ENCODE data around the gene IKZF1. TPM values are rescaled to one million over a fixed set of nuclear protein-coding genes. Genes with fewer than 3 reads are reported as not detected.

Gene IKZF1
- total RNA-seq, 1 donor from 2014 or later: 44.9 TPM

DNA sequence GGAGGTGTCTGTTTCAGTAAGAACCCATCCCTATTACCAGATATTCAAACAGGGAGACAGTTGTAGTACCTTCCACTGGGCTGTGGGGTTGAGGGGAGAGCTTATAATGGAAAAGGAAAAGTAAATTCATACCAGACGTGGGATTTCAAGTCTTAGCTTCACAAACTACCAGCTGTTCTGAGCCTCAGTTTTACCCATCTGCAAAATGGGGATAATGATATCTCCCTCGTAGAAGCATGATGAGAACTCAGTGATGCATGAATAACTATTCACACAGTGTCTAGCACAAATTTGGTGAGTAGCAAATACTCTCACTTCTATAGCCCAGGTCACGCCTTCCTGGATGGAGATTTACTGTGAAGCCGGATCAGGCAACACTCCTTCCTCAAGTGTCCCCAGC is 29.1 kb upstream of the IKZF1 start:
- H3K4me3 ChIP-seq: no peak overlapping the region
- H3K27ac ChIP-seq: no peak overlapping the region
- H3K9me3 ChIP-seq: no peaks in the 10 kb centered on the region
- no peaks in the 10 kb centered on the region for H3K27me3 ChIP-seq
- no peaks in the 10 kb centered on the region for H3K36me3 ChIP-seq
- intact Hi-C loops (cut with DNase I): no loop called here
- no peaks in the 10 kb centered on the region for H3K4me1 ChIP-seq
- DNase-seq (ENCODE audit: extremely low spot score in 2 of 2): no peak
- no peak for TF ChIP-seq POLR2A (IDR thresholded peaks at IDR 0.05)
- no peak for TF ChIP-seq POLR2AphosphoS5 (IDR thresholded peaks at IDR 0.05; ENCODE audit: insufficient read depth in 1 of 2, low read depth in 1 of 2)
- no peak for TF ChIP-seq CTCF (IDR thresholded peaks at IDR 0.05)

DNA sequence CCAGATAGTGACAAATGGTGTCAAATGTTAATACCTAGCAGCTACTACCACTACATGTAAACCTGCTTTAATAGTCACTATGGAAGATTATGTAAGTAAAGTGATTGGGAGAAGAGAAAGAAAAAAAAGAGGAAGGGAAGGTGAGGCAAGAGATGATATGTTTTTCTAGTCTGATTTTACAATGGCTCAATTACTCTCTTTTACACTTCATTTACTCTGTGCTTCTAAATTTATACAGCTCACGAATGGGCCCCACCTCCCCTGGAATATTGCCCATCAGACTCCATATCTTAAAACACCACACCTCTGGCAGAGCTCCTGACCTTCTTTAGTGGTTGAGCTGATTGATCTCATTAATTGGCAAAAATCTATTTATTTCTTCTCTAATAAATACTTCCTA is 28.0 kb upstream of the IKZF1 start:
- no peak for DNase-seq (ENCODE audit: extremely low spot score in 2 of 2)
- no peak overlapping the region for H3K27ac ChIP-seq
- intact Hi-C loops (cut with DNase I): no loop called here

DNA sequence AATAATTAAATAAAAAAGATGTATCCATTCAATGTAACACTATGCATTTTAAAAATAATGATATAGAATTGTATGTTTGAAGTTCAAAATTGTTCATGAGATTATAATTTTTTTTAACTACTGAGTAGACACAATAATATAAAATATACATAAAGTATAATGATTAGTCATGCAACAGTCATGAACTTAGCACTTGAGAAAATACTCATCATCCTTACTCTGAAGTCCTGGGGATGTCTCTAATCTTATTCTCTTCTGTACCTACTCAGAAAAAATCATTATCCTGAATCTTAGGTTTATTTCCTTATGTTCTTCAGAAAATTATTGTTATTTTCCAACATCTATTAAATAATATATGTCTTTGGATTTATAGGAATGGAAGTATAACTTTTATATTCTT is 26.4 kb upstream of the IKZF1 start:
- no peaks in the 10 kb centered on the region for H3K4me1 ChIP-seq
- no peaks in the 10 kb centered on the region for H3K36me3 ChIP-seq
- H3K27me3 ChIP-seq: no peaks in the 10 kb centered on the region
- TF ChIP-seq POLR2AphosphoS5 (IDR thresholded peaks at IDR 0.05; ENCODE audit: insufficient read depth in 1 of 2, low read depth in 1 of 2) (no peak), CTCF (IDR thresholded peaks at IDR 0.05) (no peak), POLR2A (IDR thresholded peaks at IDR 0.05) (no peak)
- H3K9me3 ChIP-seq: no peaks in the 10 kb centered on the region
- intact Hi-C loops (cut with DNase I): no loop called here
- H3K27ac ChIP-seq: no peak overlapping the region
- H3K4me3 ChIP-seq: no peak overlapping the region
- no peak for DNase-seq (ENCODE audit: extremely low spot score in 2 of 2)

More for the DNA sequence above, 28.0 kb upstream of the IKZF1 start:
- Histone ChIP-seq H3K4me3 (no peak overlapping the region), H3K36me3 (no peaks in the 10 kb centered on the region), H3K27me3 (no peaks in the 10 kb centered on the region), H3K4me1 (no peaks in the 10 kb centered on the region), H3K9me3 (no peaks in the 10 kb centered on the region)
- TF ChIP-seq POLR2A (IDR thresholded peaks at IDR 0.05) (no peak), POLR2AphosphoS5 (IDR thresholded peaks at IDR 0.05; ENCODE audit: insufficient read depth in 1 of 2, low read depth in 1 of 2) (no peak), CTCF (IDR thresholded peaks at IDR 0.05) (no peak)

DNA sequence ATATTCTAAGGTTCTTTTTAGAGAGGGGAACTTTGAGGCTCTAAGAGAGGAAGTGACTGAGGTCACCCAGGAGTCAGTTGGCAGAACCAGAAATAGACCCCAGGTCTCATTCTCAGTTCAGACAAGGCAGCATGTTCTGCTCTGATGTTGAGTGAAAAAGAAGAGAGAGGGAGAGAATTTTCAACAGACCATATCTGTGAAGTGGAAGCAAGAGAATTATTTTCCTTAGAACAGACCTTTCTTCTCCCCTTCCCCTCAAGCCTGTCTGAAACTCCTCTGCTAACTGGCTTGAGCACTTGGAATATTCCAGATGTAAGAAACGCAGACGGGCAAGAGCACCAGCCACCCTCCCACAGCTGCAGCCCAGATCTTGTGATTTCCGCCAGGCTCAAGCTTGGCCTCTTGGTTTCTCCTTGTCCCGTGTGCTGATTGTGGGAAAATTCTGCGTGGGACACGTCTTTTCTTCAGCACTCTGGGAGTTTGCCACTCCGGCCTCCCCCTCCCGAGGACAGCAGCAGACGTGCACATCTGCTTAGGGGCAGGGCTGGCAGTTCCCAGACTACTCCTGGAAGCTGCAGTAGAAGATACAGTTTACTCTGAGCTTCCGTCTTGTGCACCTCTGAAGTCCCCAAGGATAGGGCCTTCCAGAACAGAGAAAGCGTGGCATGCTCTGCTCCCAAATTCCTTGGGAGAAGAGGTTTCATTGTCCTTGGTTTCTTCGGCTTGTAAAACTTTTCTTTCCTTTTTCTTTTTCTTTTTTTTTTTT is 22.7 kb upstream of the IKZF1 start:
- TF ChIP-seq POLR2AphosphoS5 (IDR thresholded peaks at IDR 0.05; ENCODE audit: insufficient read depth in 1 of 2, low read depth in 1 of 2) (no peak), CTCF (IDR thresholded peaks at IDR 0.05) (no peak), POLR2A (IDR thresholded peaks at IDR 0.05) (no peak)
- Histone ChIP-seq H3K27ac (no peak overlapping the region), H3K4me1 (no peaks in the 10 kb centered on the region), H3K36me3 (no peaks in the 10 kb centered on the region), H3K9me3 (no peaks in the 10 kb centered on the region), H3K27me3 (no peaks in the 10 kb centered on the region), H3K4me3 (no peak overlapping the region)
- intact Hi-C loops (cut with DNase I): no loop called here
- no peak for DNase-seq (ENCODE audit: extremely low spot score in 2 of 2)

DNA sequence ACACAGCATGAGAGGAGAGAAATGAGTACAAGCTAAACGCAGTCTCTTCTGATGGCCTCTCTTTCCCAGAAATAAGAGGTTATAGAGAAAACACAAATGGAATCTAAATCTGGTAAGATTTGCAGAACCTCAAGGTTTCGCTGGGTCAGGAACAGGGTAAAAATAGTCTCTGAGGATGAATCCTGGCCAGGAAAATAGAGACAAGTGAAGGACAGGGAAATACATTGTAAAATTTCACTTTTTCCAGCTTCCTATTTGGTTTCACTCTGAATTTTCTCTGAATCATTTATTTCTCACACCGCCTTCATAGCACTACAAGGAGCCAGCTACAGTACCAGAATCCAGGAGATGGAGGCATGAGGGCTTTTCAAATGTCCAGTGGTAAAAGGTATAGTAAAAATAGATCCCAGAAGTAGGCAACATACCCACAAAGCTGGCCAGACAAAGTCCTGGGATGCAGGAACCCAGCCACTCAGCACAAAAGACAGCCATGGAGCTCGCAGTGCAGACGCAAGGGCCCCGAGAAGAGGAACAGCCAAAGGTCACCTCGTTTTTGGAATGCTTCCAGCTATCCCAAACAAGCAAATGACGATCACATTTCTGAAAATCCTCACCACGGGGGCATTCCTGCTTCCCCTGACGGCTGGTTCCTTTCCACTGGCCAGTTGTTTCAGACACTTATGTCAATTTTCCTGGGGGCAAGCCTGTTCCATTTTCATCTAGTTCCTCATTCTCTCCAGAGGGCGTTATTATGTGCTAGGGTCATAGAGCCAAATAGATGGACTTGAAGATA is 21.5 kb upstream of the IKZF1 start:
- DNase-seq (ENCODE audit: extremely low spot score in 2 of 2): no peak
- no peaks in the 10 kb centered on the region for H3K9me3 ChIP-seq
- intact Hi-C loops (cut with DNase I): no loop called here
- no peaks in the 10 kb centered on the region for H3K4me1 ChIP-seq
- H3K27me3 ChIP-seq: no peaks in the 10 kb centered on the region
- no peak overlapping the region for H3K4me3 ChIP-seq
- H3K36me3 ChIP-seq: no peaks in the 10 kb centered on the region
- TF ChIP-seq POLR2A (IDR thresholded peaks at IDR 0.05): no peak
- TF ChIP-seq POLR2AphosphoS5 (IDR thresholded peaks at IDR 0.05; ENCODE audit: insufficient read depth in 1 of 2, low read depth in 1 of 2): no peak
- no peak for TF ChIP-seq CTCF (IDR thresholded peaks at IDR 0.05)
- no peak overlapping the region for H3K27ac ChIP-seq
